Measurements from ENCODE around the gene MBD3L4.
"Not testable (repeated sequence)": the region's sequence is repeated elsewhere in the genome, so short reads cannot be mapped to it uniquely, and the experiment has no call there.

MBD3L4 gene

DNA sequence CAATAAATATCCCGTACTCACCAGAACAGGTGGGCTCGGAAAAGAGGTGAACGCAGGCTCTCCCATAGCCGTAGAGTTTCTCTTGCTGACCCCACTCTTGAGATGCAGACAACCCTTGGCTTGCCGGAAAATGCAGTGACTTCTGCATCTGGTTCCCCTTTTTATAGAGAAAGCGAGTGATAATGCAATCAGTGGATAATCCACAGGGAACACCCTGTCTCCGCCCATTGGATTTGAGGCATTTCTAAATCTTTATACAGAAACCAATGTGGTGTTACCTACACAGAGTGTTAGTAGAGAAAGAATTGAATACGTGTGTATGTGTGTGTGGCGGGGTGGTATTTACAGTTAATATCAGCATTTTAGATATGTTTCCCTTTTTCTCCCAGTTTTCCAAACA is at the start of gene MBD3L4:
Gene MBD3L4, minus strand, starts transcription at position 101 of the 400 bp plus-strand sequence. Its CDS starts 35 bp downstream, at position 66.
- not testable (repeated sequence) for DNase-seq

GRCh38 chr19:7088999-7089398 is 49.0 kb upstream of the MBD3L4 start:
- DNase-seq, result no peak

GRCh38 chr19:7083076-7083956 is 43.3 kb upstream of the MBD3L4 start:
- no peak for DNase-seq

DNA sequence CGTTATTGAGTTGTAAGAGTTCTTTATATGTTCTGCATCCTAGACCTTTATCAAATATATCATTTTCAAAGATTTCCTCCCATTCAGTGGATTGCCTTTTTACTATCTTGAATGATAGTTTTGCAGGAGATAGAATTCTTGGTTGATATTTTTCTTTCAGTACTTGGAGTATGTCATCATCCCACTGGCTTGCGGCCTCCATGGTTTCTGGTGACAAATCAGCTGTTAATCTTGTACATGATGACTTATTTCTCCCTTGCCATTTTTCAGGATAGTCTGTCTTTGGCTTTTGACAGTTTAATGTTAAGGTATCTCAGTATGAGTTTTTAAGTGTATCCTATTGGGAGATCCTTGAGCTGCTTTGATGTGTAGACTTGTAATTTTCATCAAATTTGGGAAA is 38.0 kb upstream of the MBD3L4 start:
- no peak for DNase-seq

- no peak for DNase-seq
These were observed 36.2 kb upstream of the MBD3L4 start for GRCh38 chr19:7076151-7076550.

DNA sequence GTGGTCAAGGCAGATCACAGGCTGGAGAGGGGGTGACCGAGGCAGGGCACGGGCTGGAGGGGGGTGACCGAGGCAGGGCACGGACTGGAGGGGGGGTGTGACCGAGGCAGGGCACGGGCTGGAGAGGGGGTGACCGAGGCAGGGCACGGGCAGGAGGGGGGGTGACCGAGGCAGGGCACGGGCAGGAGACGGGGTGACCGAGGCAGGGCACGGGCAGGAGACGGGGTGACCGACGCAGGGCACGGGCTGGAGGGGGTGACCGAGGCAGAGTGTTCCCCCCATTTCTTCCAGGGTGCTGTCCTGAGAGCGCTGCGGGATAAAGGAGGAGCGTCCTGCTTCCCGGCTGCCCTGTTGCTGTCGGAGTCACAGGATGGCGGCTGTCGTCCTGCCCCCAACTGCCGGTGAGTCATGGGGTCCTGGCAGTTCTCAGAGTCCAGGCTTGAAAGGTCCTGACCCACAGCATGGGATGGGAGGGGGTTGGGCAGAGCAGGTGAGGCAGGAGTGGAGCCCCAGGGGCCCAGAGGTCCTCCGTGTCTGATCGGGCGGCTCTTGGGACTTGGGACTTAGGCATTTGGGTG is 34.8 kb upstream of the MBD3L4 start:
- DNase-seq, result no peak

- no peak for DNase-seq
These were observed 32.6 kb upstream of the MBD3L4 start for GRCh38 chr19:7072541-7072940.

GRCh38 chr19:7069904-7070226 is 29.9 kb upstream of the MBD3L4 start:
- DNase-seq, result no peak

- peak; percentile 95 for DNase-seq
These were observed 29.3 kb upstream of the MBD3L4 start, which contains the start of gene ZNF557 for GRCh38 chr19:7069042-7069903. Gene ZNF557, plus strand, starts transcription at chr19:7069703. Its CDS starts 5,372 bp downstream, at chr19:7075075.

GRCh38 chr19:7068599-7068998 is 28.6 kb upstream of the MBD3L4 start:
- no peak for DNase-seq

- DNase-seq, result no peak
These were observed 27.7 kb upstream of the MBD3L4 start for GRCh38 chr19:7067716-7068115.

- DNase-seq, result not testable (repeated sequence)
These were observed 27.1 kb upstream of the MBD3L4 start for GRCh38 chr19:7067122-7067521.

DNA sequence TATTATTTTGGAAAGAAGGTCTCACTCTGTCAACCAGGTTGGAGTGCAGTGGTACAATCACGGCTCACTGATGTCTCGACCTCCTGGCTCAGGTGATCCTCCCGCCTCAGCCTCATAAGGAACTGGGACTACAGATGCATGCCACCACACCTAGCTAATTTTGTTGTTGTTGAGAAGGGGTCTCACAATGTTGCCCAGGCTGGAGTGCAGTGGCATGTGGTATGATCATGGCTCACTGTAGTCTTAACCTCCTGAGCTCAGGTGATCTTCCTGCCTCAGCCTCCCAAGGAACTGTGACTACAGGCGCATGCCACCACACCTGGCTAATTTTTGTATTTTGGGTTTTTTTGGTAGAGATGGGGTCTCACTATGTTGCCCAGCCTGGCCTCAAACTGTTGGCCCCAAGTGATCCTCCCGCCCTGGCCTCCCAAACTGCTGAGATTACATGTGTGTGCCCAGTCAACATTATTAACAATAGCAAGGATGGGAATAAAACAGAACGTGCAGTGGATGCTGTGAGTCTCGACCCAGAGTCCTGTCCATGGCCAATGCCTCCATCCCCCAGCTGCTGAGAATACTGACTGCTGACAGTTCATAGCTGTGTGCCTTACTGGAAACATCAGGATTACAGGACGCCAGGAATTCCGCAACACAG is 23.9 kb upstream of the MBD3L4 start:
- no peak for DNase-seq

DNA sequence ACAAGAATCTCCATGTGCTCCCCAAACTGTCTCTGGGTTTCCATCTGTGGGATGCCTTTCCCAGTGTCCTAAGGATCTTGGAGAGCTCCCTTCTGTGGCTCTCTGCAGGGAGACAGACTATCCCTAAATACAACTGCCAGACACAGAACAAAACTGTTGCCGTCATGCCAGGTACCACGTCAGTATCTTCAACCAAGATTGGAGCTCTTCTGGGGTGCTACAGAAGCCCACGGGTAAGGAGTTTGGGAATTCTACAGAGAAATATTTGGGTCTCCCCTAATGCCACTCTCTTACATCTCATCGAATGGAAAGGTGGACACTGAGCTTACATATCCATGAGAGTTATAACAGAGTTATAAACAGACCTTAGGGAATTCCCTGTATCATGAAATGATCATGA is 23.4 kb upstream of the MBD3L4 start:
- DNase-seq, result no peak

GRCh38 chr19:7059977-7060376 is 20.0 kb upstream of the MBD3L4 start:
- not testable (repeated sequence) for DNase-seq

- not testable (repeated sequence) for DNase-seq
These were observed 18.6 kb upstream of the MBD3L4 start, which contains the start of gene MBD3L3 for GRCh38 chr19:7058576-7058975. Gene MBD3L3, minus strand, starts transcription at chr19:7058676. Its CDS starts 71 bp downstream, at chr19:7058605.

DNA sequence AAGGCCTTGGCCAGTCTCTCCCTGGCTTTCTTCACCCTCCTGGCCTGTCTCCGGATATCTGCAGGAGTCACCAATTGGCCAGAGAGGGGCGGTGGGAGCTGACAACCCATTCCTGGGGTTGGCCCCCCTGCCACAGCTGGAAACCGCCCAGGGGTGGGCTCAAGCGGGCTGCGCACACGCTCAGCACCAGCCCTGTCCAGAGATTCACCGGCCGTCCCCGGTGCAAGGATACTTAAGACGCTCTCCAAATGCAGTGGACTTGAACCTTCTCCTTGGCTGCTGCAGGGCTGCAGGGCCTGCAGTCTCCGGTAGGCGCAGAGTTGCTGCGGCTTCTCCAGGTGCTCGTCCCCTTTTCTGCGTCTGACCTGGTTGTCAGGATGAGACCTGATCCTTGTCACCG is 16.4 kb upstream of the MBD3L4 start:
- not testable (repeated sequence) for DNase-seq

DNA sequence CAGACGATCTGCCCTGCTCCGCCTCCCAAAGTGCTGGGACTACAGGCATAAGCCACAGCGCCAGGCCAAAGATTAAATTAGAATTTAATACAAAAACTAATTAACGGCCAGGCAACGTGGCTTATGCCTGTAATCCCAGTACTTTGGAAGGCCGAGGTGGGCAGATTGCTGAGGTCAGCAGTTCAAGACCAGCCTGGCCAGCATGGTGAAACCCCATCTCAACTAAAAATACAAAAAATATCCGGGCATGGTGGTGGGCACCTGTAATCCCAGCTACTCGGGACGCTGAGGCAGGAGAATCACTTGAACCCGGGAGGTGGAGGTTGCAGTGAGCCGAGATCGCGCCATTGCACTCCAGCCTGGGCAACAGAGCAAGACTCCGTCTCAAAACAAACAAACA is 15.7 kb upstream of the MBD3L4 start:
- not testable (repeated sequence) for DNase-seq

DNA sequence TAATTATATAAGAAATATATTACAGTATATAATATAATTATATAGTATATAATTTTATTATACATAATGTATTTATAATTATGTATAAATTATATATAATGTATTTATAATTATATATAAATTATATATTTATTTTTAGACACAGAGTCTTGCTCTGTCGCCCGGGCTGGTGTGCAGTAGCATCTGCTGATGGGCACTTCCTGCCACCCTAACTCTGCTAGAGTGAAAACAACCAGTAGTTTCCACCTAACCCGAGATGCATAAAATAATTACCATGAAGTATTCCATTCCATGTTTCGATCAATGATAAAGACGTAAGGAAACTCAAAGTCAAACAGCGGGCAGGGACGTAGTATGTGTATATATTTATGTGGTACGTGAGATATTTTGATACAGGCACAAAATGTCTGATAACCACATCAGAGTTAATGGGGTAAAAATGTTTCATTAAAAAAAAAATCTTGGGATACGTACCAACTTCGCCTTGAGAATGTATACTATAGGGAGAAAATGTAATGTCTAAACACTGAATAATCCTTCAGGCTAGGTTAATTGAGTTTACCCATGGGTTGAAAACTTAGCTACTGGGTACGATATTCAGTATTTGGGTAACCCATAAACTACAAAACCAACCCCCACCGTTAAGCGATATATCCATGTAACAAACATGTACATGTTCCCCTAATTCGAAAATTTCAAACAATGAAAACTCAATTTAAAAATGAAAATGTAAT is 14.8 kb upstream of the MBD3L4 start:
- not testable (repeated sequence) for DNase-seq

- not testable (repeated sequence) for DNase-seq
These were observed 12.9 kb upstream of the MBD3L4 start for GRCh38 chr19:7052896-7053295.

DNA sequence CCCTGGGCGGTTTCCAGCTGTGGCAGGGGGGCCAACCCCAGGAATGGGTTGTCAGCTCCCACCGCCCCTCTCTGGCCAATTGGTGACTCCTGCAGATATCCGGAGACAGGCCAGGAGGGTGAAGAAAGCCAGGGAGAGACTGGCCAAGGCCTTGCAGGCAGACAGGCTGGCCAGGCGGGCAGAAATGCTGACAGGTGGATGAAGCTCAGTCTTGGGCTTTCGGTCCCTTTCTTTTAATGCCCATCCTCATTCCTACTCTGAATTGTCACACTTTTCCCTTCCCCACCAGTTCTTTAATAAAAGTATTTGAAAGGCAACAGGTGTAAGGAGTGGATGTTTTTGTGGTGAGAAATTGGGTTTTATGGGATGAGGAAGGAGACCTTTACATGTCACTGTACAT is 11.4 kb upstream of the MBD3L4 start:
- not testable (repeated sequence) for DNase-seq

GRCh38 chr19:7049021-7049420 is 9.0 kb upstream of the MBD3L4 start, which contains the start of gene MBD3L2:
Gene MBD3L2, plus strand, starts transcription at chr19:7049321. Its CDS starts 53 bp downstream, at chr19:7049374.
- not testable (repeated sequence) for DNase-seq

Measured in NCI-H1105 (cell line).